Measurements from ENCODE around the gene LSS.
"Not testable (repeated sequence)": the region's sequence is repeated elsewhere in the genome, so short reads cannot be mapped to it uniquely, and the experiment has no call there.

The LSS gene

GRCh38 chr21:46245213-46245915 lies 16.8 kb upstream of the LSS start:
- DNase-seq, result no peak

- DNase-seq, result no peak
These were observed 16.0 kb upstream of the LSS start for GRCh38 chr21:46244602-46245001.

GRCh38 chr21:46243960-46244361 lies 15.4 kb upstream of the LSS start:
- DNase-seq, result no peak

GRCh38 chr21:46243325-46243724 lies 14.8 kb upstream of the LSS start:
- no peak for DNase-seq

GRCh38 chr21:46241577-46241976 lies 13.0 kb upstream of the LSS start:
- not testable (repeated sequence) for DNase-seq

- no peak for DNase-seq
These were observed 11.3 kb upstream of the LSS start for GRCh38 chr21:46239817-46240325.

GRCh38 chr21:46237474-46237873 lies 8.9 kb upstream of the LSS start:
- DNase-seq, result no peak

- no peak for DNase-seq
These were observed 5.9 kb upstream of the LSS start for GRCh38 chr21:46234436-46234950.

GRCh38 chr21:46229923-46230260 lies 1.3 kb upstream of the LSS start:
- peak; percentile 12 for DNase-seq

- peak; percentile 83 for DNase-seq
These were observed 754 bp upstream of the LSS start for GRCh38 chr21:46229133-46229922.

GRCh38 chr21:46227811-46228344 lies 696 bp downstream of the LSS start:
- DNase-seq, result no peak

GRCh38 chr21:46226920-46227599 lies 1.5 kb downstream of the LSS start:
- DNase-seq, result no peak

- no peak for DNase-seq
These were observed 2.4 kb downstream of the LSS start for GRCh38 chr21:46226146-46226545.

GRCh38 chr21:46223661-46224060 lies 4.9 kb downstream of the LSS start:
- not testable (repeated sequence) for DNase-seq

- no peak for DNase-seq
These were observed 5.4 kb downstream of the LSS start for GRCh38 chr21:46223217-46223616.

- DNase-seq, result no peak
These were observed 6.0 kb downstream of the LSS start for GRCh38 chr21:46222436-46223116.

GRCh38 chr21:46221664-46222435 lies 6.7 kb downstream of the LSS start:
- no peak for DNase-seq

GRCh38 chr21:46220847-46221246 lies 7.7 kb downstream of the LSS start:
- no peak for DNase-seq

- DNase-seq, result no peak
These were observed 8.2 kb downstream of the LSS start for GRCh38 chr21:46220275-46220810.

GRCh38 chr21:46219591-46220239 lies 8.9 kb downstream of the LSS start:
- DNase-seq, result no peak
